ENCODE measurements around the gene OLIG3.

OLIG3 gene

DNA sequence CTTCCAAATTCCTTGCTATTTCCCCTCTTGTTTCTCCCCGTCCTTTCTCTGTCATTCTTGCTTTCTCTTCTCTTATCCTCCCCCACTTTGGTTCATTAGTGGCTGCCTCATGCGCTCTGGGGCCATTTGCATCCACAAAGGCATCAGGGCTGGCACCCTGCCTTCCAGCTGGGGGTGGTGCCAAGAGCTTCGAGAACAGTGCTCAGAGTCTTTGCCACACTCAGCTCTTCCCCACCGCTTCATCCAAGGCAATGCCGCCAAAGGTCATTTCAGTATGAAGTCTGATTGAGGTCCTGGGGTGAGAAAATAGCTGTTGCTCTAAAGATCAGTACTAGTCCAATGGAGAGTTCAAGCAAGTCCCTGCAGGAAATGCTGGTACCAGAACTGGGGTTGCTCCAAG lies 22.7 kb downstream of the OLIG3 start:
- DNase-seq (ENCODE audit: low read depth in 2 of 3, low spot score in 2 of 3), result no peak

DNA sequence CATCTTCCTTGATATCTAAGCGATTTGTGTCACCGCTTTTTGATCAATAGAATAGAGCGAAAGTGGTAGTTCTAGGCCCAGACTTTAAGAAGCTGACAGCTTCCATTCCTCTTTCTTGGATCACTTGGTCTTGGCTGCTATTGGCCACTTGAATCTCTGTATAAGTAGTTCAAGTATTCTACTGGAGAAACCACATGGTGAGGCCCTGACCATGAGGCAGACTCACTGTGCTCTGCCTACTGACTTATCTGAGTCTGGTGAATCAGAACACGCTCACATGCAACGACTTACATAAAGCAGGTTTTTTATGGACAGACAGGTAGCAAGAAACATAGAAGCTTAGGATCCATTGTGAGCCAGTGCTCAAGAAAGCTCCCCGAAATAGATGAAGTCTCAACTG lies 27.0 kb downstream of the OLIG3 start:
- no peak for DNase-seq (ENCODE audit: low read depth in 2 of 3, low spot score in 2 of 3)

DNA sequence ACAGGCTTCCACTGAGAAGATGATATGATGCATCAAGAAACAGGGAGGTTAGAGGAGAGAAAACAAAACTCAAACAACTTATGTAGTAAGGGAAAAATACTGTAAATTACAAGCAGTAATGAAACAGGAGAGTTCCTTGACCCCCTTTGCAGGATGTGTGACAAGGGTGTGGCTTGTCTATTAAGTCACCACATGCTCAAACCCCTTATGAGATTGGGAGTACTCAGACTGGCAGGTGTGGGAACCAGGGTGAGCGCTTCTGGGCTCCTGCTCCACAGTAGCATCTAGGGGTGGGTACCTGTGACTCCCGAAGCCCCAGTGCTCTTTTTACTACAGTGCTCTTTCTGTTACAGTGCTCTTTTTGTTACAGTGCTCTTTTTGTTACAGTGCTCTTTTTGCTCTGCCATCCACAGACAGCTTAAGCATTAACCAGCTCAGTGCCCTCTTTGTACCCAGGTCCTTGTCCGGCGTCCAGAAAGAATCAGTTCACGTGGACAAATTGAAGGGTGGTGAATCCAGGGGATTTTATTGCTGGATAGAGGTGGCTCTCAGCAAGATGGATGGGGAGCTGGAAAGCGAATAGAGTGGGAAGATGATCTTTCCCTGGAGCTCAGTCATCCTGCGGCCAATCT lies 28.7 kb downstream of the OLIG3 start:
- DNase-seq (ENCODE audit: low read depth in 2 of 3, low spot score in 2 of 3), result no peak

DNA sequence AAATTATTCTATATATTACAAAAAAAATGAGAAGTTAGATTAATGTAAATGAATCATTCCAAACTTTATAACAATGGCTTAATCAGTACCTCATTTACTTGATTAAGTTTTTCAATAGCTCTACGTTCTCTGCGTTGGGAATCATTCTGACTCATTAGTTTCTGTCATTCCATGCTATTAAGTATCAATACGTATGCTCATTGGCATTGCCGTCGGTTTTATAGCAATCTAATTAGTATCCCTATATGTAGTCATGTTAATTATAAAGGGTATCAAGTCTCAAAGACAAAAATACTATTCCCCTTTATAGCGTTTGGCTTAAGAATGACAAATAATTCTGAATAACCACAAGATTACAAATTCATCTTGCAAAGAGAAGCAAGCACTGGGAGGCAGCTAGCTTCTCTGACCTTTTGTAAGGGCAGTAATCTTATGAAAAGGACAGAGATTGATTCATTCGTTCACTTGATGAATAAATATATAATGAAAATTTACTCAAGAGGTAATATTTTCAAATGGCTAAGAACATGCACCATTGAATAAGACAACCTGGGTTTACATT lies 41.8 kb downstream of the OLIG3 start:
- DNase-seq (ENCODE audit: low read depth in 2 of 3, low spot score in 2 of 3), result no peak

DNA sequence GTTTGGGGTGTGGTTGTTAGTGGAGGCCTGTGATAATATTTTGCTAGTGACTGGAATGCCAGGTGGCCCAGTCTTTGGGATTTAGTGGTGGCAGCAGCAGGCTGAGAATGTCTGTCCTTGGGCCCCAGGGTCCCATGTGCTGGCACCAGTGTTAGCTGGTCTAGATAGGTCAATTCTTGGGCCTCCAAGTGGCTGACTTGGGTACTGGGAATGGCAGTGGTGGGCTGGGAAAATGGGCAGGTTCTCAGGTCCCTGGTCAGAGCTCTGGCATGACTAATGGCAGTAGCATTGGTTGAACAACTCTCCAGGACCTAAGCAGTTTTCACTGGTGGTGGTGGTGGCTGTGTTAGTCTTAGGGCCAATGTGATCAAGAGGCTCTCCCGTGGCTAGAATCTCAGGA lies 50.3 kb downstream of the OLIG3 start:
- no peak for DNase-seq (ENCODE audit: low read depth in 2 of 3, low spot score in 2 of 3)
